ENCODE measurements around the gene NSF.
"Not testable (repeated sequence)": the region's sequence is repeated elsewhere in the genome, so short reads cannot be mapped to it uniquely, and the experiment has no call there.

Gene NSF

GRCh38 chr17:46759141-46759540 is 168.7 kb downstream of the NSF start:
- DNase-seq: no peak

- DNase-seq: no peak
These were observed 172.9 kb downstream of the NSF start for GRCh38 chr17:46763416-46763815.

- DNase-seq: no peak
These were observed 173.7 kb downstream of the NSF start for GRCh38 chr17:46764000-46764708.

- DNase-seq: no peak
These were observed 174.4 kb downstream of the NSF start for GRCh38 chr17:46764709-46765401.

GRCh38 chr17:46765453-46765852 is 175.0 kb downstream of the NSF start:
- DNase-seq: no peak

- no peak for DNase-seq
These were observed 176.3 kb downstream of the NSF start for GRCh38 chr17:46766493-46767491.

GRCh38 chr17:46768540-46768870 is 178.0 kb downstream of the NSF start:
- no peak for DNase-seq

GRCh38 chr17:46768896-46769295 is 178.4 kb downstream of the NSF start:
- DNase-seq: not testable (repeated sequence)

GRCh38 chr17:46769531-46770438 is 179.3 kb downstream of the NSF start:
- no peak for DNase-seq

- no peak for DNase-seq
These were observed 180.0 kb downstream of the NSF start for GRCh38 chr17:46770439-46770817.

GRCh38 chr17:46770818-46771560 is 180.5 kb downstream of the NSF start:
- DNase-seq: peak; percentile 35

- peak; percentile 25 for DNase-seq
These were observed 181.3 kb downstream of the NSF start for GRCh38 chr17:46771561-46772474.

- no peak for DNase-seq
These were observed 182.2 kb downstream of the NSF start for GRCh38 chr17:46772475-46773220.

GRCh38 chr17:46773221-46773605 is 182.7 kb downstream of the NSF start:
- no peak for DNase-seq

GRCh38 chr17:46773676-46774075 is 183.2 kb downstream of the NSF start:
- DNase-seq: no peak

GRCh38 chr17:46774108-46774737 is 183.8 kb downstream of the NSF start:
- DNase-seq: no peak

- DNase-seq: no peak
These were observed 186.0 kb downstream of the NSF start for GRCh38 chr17:46776298-46777005.

All from NCI-H2227 treated with DMSO at 0.1 percent for 48 hours (cell line).